Glutamatergic neuron (in vitro differentiated cells): ENCODE results near the gene E2F2. TPM values are rescaled to one million over a fixed set of nuclear protein-coding genes. Genes with fewer than 3 reads are reported as not detected.

Experiments
- DNase-seq: peaks from one replicate; pipeline ENCODE4 v3.0.0; 2022
- H3K27ac Mint-ChIP-seq: one replicate; pipeline ENCODE4 v1.8.0; 2020; ENCODE audit warnings: mild to moderate bottlenecking, mixed read lengths, inconsistent platforms; ENCODE audit not compliant: unreplicated experiment
- H3K27me3 Mint-ChIP-seq: one replicate; pipeline ENCODE4 v1.8.0; 2020; ENCODE audit warnings: mild to moderate bottlenecking, moderate library complexity, mixed read lengths, inconsistent platforms; ENCODE audit not compliant: unreplicated experiment
- H3K36me3 Mint-ChIP-seq: one replicate; pipeline ENCODE4 v1.8.0; 2020; ENCODE audit warnings: mild to moderate bottlenecking, mixed read lengths, inconsistent platforms; ENCODE audit not compliant: unreplicated experiment
- H3K4me1 Mint-ChIP-seq: one replicate; pipeline ENCODE4 v1.8.0; 2020; ENCODE audit warnings: mild to moderate bottlenecking, low read depth, mixed read lengths, inconsistent platforms; ENCODE audit not compliant: unreplicated experiment
- H3K4me3 Mint-ChIP-seq: one replicate; pipeline ENCODE4 v1.8.0; 2020; ENCODE audit warnings: mild to moderate bottlenecking, mixed read lengths, inconsistent platforms; ENCODE audit not compliant: unreplicated experiment
- H3K9me3 Mint-ChIP-seq: one replicate; pipeline ENCODE4 v1.8.0; 2020; ENCODE audit warnings: mild to moderate bottlenecking, moderate library complexity, mixed read lengths, inconsistent platforms; ENCODE audit not compliant: unreplicated experiment
- total RNA-seq: library from RNA; stranded (reverse); fragmentation: NEBNext Ultra II Directional; extraction: Animal tissue kit (Norgen Biotek cat#: 25700); gene quantifications from one replicate; pipeline ENCODE4 v1.2.1, GENCODE V29; 2021; ENCODE audit not compliant: unreplicated experiment
- TF ChIP-seq, protein P1 (sequence below): fragments of 200-600 bp; sonication (generic); IDR thresholded peaks from one replicate; pipeline ENCODE4 v1.5.0; 2021; ENCODE audit not compliant: partially characterized antibody, unreplicated experiment

E2F2 gene
- total RNA-seq, 1 donor from 2014 or later, result 5.4 TPM

DNA sequence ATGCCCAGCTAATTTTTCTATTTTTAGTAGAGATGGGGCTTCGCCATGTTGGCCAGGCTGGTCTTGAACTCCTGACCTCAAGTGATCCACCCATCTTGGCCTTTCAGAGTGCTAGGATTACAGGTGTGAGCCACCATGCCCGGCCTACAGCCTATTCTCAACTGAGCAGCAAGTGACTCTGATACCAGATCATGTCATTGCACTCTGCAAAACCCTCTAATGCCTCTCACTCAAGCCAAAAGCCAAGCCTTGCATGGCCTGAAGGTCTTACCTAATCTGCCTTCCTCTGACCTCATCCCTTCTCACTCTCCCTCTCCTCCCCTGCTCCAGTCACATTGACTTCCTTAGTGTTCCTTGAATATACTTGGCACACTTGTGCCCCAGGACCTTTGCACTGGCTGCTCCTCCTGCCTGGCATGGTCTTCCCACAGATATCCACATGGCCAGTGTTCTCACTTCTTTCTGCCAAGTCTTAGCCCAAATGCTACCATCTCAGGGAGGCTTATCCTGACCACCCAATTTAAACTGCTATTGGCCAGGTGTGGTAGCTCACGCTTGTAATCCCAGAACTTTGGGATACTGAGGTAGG, 38.8 kb downstream of the E2F2 start:
- TF ChIP-seq, protein P1, sequence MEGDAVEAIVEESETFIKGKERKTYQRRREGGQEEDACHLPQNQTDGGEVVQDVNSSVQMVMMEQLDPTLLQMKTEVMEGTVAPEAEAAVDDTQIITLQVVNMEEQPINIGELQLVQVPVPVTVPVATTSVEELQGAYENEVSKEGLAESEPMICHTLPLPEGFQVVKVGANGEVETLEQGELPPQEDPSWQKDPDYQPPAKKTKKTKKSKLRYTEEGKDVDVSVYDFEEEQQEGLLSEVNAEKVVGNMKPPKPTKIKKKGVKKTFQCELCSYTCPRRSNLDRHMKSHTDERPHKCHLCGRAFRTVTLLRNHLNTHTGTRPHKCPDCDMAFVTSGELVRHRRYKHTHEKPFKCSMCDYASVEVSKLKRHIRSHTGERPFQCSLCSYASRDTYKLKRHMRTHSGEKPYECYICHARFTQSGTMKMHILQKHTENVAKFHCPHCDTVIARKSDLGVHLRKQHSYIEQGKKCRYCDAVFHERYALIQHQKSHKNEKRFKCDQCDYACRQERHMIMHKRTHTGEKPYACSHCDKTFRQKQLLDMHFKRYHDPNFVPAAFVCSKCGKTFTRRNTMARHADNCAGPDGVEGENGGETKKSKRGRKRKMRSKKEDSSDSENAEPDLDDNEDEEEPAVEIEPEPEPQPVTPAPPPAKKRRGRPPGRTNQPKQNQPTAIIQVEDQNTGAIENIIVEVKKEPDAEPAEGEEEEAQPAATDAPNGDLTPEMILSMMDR, result no peak
- Mint-ChIP-seq H3K9me3 (peaks cover 3% of the 10 kb centered on the region), H3K27ac (no peak overlapping the region), H3K4me3 (no peak overlapping the region), H3K27me3 (peaks cover 4% of the 10 kb centered on the region), H3K4me1 (peaks cover 4% of the 10 kb centered on the region), H3K36me3 (no peaks in the 10 kb centered on the region)
- no peak for DNase-seq

DNA sequence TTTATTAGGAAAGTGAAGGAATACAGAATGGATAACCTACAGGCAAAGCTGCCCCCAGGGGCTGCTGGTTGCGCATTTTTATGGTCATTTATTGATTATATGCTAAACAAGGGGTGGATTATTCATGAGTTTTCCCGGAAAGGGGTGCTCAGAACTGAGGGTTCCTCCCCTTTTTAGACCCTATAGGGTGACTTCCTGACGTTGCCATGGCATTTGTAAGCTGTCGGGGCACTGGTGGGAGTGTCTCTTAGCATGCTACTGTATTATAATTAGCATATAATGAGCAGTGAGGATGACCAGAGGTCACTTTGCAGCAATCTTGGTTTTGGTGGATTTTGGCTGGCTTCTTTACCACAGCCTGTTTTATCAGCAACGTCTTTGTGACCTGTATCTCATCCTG, 41.2 kb downstream of the E2F2 start:
- TF ChIP-seq, protein P1, result no peak
- peaks cover 4% of the 10 kb centered on the region for H3K4me1 Mint-ChIP-seq
- H3K36me3 Mint-ChIP-seq, result no peaks in the 10 kb centered on the region
- DNase-seq, result no peak
- peaks cover 3% of the 10 kb centered on the region for H3K9me3 Mint-ChIP-seq
- H3K27me3 Mint-ChIP-seq, result peaks cover 6% of the 10 kb centered on the region
- H3K27ac Mint-ChIP-seq, result no peak overlapping the region
- no peak overlapping the region for H3K4me3 Mint-ChIP-seq

DNA sequence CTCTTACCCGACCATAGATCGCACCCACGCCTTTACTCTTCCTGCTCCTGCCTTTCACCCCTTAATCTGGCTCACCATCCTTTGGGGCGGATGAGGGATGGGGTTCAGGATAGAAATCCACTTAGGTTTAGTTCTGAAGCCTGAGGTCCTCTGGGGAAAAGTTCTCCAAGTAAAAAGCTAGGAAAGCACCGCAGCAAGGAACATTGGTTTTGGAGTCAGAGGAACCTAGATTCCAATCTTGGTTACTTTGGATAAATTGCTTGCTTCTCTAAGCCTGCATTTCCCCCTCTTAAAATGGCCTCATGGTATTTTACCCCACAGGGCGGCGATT, 46.1 kb downstream of the E2F2 start:
- Mint-ChIP-seq H3K36me3 (no peaks in the 10 kb centered on the region), H3K4me1 (peaks cover 3% of the 10 kb centered on the region), H3K27me3 (peaks cover 9% of the 10 kb centered on the region), H3K4me3 (peak overlapping the region; percentile 82), H3K9me3 (no peaks in the 10 kb centered on the region), H3K27ac (no peak overlapping the region)
- DNase-seq, result no peak
- TF ChIP-seq, protein P1, result no peak

DNA sequence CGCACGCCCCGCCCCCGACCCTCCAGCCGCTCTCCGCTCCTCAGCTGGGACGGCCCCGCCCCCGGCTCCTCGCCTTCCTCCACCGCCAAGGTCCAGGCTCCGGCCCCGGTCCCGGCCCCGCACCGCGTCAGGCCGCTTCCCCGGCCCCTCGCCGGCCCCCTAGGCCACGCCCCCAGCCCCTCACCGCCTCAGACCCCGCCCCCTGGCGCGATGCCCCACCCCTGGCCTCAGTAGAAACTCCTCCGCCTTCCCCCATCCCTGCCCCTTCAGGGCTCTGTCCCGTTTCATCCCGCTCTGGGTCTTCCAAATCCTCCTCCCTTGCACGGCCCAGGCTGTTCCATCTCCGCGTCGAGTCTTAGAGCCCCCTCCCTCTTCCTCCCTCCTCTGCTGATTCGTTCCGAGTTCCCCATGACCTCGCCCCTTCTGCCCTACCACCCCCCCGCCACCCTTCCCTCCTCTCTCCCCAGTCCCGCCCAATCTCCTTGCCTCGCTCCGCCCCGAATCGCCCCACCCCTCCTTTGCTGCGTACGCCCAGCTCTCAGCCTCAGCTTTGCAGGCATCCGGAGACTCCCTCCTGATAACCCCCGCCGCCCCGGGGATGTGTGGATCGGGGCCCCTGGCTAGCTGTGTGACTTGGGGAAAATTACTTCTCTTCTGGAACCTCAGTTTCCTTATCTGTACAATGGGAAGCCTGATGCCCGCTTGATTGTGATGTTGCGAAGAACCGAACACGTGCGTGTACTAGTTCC, 46.6 kb downstream of the E2F2 start:
- H3K4me3 Mint-ChIP-seq, result peak overlapping the region; percentile 82
- DNase-seq, result peak; percentile 95
- no peaks in the 10 kb centered on the region for H3K36me3 Mint-ChIP-seq
- TF ChIP-seq, protein P1, result no peak
- peak overlapping the region; percentile 82 for H3K27ac Mint-ChIP-seq
- H3K9me3 Mint-ChIP-seq, result no peaks in the 10 kb centered on the region
- H3K27me3 Mint-ChIP-seq, result peaks cover 9% of the 10 kb centered on the region
- H3K4me1 Mint-ChIP-seq, result peaks cover 2% of the 10 kb centered on the region
